ENCODE measurements around the gene CTBP2.

Gene CTBP2

GRCh38 chr10:125159932-125160855 lies at the start of gene CTBP2:
CTBP2 (minus strand) TSS chr10:125160563.
- peak; percentile 10 for DNase-seq

DNA sequence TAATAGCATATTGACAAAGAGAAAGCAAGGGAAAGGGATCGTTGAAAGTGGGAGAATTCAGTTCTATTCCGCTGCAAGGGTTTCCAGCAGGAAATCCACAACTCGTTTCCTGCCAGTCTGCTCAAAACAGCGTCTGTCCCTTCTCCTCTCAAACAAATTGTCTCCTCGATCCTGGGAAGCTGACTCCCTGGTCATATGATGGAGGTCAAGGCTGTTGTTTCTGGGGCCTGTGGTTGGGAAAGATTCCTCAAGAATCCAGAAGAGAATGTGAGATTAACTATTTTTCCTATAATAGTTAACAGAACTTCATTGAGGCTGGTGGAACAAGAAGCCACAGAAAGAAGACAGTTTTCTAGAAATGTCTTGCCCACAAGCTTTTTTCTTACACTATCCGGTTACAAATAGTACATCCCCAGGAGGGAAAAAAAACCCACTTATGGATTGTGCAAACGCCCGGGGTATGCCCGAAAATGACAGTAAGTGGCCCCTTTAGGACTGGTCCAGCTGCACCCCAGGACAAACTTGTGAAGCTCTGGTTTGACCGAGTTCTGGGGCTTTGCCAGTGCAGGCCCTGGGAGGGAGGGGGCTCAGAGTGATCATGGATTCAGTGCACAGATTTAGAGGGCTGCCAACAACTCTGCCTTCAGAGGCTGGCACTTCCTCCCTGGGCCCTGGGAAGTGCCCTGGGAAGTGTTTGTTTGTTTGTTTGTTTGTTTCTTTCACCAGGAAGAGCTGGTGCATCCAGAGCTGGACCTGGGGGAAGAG lies 49.4 kb upstream of the CTBP2 start:
- DNase-seq = no peak

DNA sequence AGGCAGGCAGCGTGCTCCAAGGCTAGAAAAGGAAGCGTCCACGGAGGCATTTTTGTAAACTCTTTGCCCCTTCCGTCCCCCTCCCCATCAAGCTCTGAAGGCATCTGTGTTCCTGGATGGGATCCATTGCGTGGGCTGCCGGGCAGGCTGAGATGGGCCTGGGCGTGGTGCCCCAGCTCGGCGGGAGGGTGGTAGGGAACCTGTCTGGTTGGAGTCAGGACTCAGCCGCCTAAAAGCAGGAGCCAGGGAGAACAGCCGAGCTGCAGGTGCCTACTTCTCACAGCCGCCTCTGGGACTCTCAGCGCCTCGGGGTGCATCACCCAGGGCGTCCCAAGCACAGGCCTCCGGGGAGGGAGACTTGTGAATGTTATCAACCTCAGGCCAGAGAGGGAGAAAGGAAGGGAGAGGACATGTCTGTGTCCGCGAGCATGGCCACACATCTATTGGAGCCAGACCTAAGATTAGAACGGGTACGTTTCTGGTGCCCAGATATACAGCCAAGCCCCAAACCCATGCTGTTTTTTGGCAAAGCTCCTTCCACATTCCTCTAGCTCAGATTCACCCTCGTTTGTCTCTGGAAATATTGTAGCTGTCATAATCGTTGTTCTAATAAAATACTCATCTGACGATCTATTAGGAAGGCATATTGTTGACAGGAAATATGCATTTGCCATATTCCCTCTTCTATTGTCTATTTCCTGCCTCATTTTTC lies 48.6 kb upstream of the CTBP2 start:
- no peak for DNase-seq

DNA sequence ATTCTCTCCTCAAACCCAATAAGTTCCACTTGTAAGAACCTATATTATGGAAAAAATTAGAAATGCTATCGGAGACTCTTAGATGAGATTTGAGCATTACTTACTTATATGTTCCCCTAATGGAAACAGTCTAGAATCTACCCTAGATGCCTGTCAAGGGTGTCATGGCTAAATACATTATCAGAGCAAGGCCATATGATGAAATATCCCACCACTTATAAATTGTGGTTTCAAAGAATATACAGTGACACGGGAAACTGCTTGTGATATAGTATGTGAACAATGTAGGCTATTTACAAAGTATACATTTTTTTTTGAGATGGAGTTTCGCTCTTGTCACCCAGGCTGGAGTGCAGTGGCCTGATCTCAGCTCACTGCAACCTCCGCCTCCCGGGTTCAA lies 46.3 kb upstream of the CTBP2 start:
- no peak for DNase-seq

DNA sequence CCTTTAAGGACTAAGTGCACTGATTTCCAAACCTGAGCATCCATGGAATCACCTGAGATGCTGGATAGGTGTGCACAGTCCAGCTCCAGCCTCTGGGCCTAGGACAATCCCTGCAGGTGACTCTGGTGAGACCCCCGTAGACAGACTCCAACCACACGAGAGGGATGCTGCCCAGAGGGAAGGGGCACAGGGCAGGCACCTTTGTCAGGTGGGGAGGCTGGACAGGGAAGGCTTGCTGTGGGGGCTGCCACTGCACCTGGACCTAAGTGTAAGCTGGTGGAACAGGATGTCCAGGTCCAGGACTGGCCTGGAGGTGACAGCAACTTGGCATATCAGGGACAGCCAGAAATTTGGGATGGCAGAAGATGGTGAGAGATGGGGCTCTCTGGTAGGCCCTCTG lies 45.1 kb upstream of the CTBP2 start:
- no peak for DNase-seq

DNA sequence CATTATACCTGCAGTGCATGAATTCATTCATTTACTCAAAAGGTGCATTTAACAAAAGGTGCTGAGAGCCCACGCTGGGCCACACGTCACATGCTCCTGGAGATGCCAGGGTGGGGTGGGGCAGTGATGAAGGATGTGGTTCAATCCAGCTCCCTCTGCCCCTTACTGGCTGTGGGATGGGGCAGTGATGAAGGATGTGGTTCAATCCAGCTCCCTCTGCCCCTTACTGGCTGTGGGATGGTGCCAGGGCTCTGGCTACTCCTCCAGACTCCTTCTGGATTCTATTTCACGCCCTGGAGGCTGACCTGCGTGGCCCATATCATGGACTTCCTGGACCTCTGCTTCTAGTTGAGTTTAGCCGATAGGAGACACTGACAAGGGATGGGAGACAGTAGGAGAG lies 44.0 kb upstream of the CTBP2 start:
- no peak for DNase-seq

DNA sequence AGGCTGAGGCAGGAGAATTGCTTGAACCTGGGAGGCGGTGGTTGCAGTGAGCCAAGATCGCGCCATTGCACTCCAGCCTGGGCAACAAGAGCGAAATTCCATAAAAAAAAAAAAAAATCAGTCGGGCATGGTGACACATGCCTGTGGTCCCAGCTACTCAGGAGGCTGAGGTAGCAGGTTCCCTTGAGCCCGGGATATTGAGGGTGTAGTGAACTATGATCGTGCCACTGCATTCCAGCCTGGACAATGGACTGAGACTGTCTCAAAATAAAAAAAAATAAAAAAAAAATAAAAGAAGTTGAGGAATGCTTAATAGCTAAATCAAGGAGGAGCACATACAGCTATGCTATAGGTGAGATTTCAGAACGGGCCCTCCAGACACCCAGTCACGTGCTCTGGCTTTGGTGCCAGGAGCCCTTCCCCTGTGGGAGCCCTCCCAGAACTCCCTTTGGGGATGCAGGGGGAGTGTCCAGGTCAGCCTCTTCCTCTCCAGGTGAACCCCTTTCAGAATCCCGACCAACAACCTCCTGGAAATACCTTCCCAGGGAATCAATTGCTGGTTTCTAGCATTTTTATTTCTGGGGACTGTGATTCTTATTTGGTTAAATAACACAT lies 42.9 kb upstream of the CTBP2 start:
- no peak for DNase-seq

GRCh38 chr10:125201791-125202622 lies 41.6 kb upstream of the CTBP2 start:
- DNase-seq = no peak

- DNase-seq = no peak
Measured at GRCh38 chr10:125201108-125201524, 40.8 kb upstream of the CTBP2 start.

DNA sequence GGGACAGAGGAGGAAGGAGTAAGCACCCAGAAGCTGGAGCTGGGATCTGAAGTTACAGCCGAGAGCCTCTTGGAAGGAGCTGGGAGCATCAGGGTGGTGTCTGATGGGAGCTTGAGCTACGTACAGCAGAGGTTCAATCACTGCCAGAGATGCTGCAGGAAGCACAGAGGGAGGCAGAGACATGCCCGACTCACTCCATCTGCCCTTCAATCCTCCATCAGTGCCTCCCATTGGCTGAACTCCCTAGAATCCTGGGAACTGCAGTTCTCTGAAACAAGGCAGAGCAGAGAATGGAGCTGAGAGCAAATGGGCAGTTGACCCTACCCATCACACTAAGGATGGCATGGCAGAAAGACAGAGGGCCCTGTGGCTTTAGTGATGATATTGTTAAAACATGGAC lies 40.0 kb upstream of the CTBP2 start:
- no peak for DNase-seq

DNA sequence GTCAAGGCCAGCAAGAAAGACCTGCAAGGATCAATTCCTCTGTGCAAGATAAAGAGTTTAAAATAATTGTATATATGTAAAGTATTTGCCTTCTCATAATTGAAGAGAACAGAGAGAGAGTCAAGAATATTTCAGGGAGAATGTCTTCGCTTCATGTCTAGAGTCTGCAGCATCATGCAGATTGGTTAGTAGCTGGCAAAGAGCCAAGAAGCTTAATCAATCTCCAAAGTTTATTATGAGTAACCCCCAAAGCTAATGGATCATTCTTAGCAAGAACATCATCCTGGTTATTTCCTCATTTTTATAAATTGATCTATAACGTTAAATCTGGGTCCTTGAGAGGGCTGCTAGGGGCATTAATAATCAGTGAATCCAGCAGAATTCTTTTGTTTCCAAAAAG lies 38.9 kb upstream of the CTBP2 start:
- no peak for DNase-seq

GRCh38 chr10:125194814-125195213 lies 34.5 kb upstream of the CTBP2 start:
- no peak for DNase-seq

- no peak for DNase-seq
Measured at GRCh38 chr10:125193306-125193877, 33.0 kb upstream of the CTBP2 start.

- DNase-seq = no peak
Measured at GRCh38 chr10:125192620-125193019, 32.3 kb upstream of the CTBP2 start.

GRCh38 chr10:125192005-125192404 lies 31.6 kb upstream of the CTBP2 start:
- DNase-seq = no peak

GRCh38 chr10:125190946-125191345 lies 30.6 kb upstream of the CTBP2 start:
- DNase-seq = no peak

DNA sequence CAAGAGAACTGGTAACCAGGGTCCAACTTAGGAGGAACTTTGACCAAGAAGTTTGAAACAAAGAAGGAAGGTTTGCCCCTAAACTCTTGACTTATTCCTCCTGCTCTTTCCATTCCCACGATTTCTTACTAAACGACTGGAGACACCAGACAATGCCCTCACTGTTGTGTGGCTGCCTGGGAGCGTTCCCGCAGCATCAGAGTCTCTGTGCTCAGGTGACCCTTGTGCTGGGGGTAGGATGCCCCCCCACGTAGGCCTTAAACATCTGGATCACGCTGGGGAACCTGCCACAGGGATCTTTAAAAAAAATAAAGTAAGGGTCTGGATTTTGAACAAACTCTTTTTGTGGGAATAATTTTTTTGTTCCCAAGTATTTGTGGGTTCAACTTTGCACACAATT lies 30.1 kb upstream of the CTBP2 start:
- no peak for DNase-seq

DNA sequence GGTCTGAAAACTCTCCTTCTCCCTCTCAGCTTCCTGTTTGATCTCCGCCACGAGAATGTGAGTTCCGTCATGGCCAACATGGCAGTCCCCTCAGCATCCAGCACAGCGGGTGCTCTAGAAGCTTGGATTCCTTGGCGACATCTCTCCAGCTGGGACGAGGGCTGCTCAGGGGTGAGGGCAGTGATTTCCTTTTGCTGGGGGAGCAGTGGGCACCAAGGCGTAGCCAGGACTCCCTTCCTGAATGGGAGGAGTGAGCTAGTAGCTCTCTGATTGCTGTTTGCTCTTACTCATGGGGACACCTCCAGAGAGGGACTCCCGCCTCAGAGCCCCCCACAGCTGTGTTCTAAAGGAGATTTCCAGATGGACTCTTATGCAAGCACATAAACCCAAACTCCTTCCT lies 28.8 kb upstream of the CTBP2 start:
- no peak for DNase-seq

DNA sequence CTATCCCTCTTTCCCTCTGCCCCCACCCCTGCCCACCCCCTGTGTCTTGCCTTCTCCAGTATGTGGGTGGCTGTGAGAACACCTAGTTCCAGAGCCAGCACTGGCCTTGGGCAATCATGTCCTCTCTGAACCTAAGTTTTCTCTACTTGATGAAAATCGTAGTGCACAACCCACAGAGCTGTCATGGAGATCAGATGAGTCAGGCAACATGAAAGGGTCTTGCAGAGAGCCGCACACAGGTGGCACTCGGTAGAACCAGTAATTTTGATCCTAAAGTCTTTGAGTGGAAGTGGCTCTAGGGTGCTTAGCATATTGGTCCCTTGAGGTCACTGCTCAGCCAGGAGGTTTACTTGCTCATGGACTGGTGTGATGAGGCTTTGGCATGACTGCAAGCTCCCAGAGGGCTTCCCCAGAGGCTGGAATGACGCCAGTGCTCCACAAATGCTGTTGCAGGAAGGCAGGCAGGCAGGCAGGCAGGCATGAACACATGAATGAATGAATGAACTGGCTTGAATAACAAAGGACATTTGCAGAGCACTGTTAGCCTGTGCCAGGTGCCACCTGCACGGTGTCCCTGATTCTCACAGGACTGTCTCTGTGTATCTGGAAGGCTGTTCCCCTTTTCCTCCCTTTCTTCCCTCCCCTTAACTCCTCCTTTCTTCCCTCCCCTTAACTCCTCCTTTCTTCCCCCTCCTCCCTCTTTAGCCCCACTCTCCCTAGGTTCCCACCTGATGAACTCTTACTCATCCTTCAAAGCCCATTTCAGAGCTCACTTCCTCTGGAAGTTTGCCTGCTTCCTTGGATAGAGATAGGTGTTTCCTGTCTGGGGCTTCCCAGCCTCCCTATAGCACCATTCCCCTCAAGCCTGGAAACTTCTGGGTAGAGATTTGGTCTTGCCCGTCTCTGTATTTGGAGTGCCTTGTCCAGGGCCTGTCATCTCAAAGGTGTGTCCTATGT lies 27.2 kb upstream of the CTBP2 start:
- DNase-seq = no peak

DNA sequence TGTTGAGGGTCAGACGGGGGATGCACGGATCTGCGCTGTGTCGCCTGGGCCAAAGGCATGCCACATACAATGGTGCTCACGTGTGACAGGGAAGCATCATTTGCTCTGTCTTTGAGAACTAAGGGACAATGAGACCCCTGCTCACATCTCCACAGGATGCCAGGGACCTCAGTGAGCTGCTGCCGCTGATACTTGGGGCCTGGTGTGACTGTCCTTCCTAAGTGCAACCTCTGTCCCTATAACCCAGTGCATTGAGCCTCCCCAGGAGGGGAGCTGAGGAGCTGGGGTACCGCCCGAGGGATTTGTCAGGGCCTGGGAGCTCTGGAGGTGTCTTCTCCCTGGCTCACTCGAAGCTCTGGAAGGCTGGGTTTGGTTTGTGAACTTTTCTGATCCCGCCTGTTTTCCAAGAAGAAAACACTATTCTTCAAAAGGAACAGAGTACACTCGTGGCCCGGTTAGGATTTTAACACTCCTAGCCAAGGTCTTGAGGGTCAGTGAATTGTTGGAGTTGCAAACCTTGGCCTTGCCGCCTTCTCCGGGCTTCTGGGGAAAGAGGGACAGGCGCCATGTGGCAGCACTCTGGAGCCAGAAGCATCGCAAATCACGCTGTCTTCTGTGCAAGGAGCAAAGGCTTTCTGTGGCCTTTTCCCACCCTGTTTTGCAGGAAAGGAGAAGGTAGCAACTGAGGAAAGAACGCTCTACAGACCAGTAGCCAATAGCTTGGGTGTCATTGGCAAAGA lies 26.2 kb upstream of the CTBP2 start:
- DNase-seq = no peak

All from NCI-H748 treated with DMSO at 0.1 percent for 48 hours (cell line).